Neural cell (in vitro differentiated cells): ENCODE measurements around the gene C7.

Experiments
- CTCF ChIP-seq: fragments of 450-650 bp; IDR thresholded peaks from 2 replicates; pipeline ENCODE4 v1.5.1; 2014; ENCODE audit warnings: antibody characterized with exemption, mild to moderate bottlenecking, moderate library complexity; ENCODE audit not compliant: poor library complexity, severe bottlenecking
- EP300 ChIP-seq: fragments of 450-650 bp; conservative IDR thresholded peaks from 2 replicates; pipeline ENCODE4 v1.6.1; 2014; ENCODE audit warnings: antibody characterized with exemption, mild to moderate bottlenecking, moderate library complexity; ENCODE audit not compliant: poor library complexity, severe bottlenecking
- EZH2 ChIP-seq: fragments of 200-600, 300-800 bp; shearing (Covaris generic), sonication (generic); IDR thresholded peaks from 2 replicates; pipeline ENCODE4 v1.6.1; 2014; ENCODE audit warnings: antibody characterized with exemption, low read length, borderline replicate concordance, mild to moderate bottlenecking; ENCODE audit not compliant: insufficient read depth, poor library complexity, severe bottlenecking
- SMC3 ChIP-seq: fragments of 450-650 bp; conservative IDR thresholded peaks from 2 replicates; pipeline ENCODE4 v1.6.1; 2014; ENCODE audit warnings: antibody characterized with exemption, mild to moderate bottlenecking, moderate library complexity; ENCODE audit not compliant: poor library complexity
- TAF1 ChIP-seq: IDR thresholded peaks from 2 replicates; pipeline ENCODE4 v1.6.1; 2012; ENCODE audit warnings: low read depth

- TF ChIP-seq CTCF (no peak), TAF1 (no peak), EZH2 (no peak), SMC3 (no peak), EP300 (no peak)
These were observed 49.5 kb downstream of the C7 start for GRCh38 chr5:40958811-40959210.
